Neutrophil (primary cell): ENCODE results near the gene TRMT61A.

Experiments used
- H3K27ac ChIP-seq: fragments of 200-600 bp; sonication (generic); 2 replicates; pipeline ENCODE4 v1.5.1; 2016; ENCODE audit warnings: mild to moderate bottlenecking, moderate library complexity
- H3K27me3 ChIP-seq: fragments of 200-600 bp; sonication (generic); 2 replicates; pipeline ENCODE4 v1.6.0; 2016; ENCODE audit warnings: mild to moderate bottlenecking
- H3K36me3 ChIP-seq: fragments of 200-600 bp; sonication (generic); 2 replicates; pipeline ENCODE4 v1.5.1; 2017
- H3K4me1 ChIP-seq, 2 experiments: fragments of 200-600 bp in 1 of 2; sonication (generic) in 1 of 2; 1 replicate in 1 of 2; 2 replicates in 1 of 2; pipeline versions ENCODE4 v1.5.1 to v1.6.1; 2013 to 2016; ENCODE audit warnings: low read depth in 1 of 2, low read length in 1 of 2, mild to moderate bottlenecking in 1 of 2, moderate library complexity in 1 of 2; ENCODE audit not compliant: control insufficient read depth in 1 of 2, insufficient read depth in 1 of 2
- H3K4me3 ChIP-seq, 2 experiments: fragments of 200-600 bp in 1 of 2; sonication (generic) in 1 of 2; 1 replicate in 1 of 2; 2 replicates in 1 of 2; pipeline ENCODE4 v1.5.1; 2013 to 2016; ENCODE audit warnings: low read depth in 1 of 2, low read length in 1 of 2, mild to moderate bottlenecking in 1 of 2, moderate library complexity in 1 of 2
- H3K9me3 ChIP-seq: fragments of 200-600 bp; sonication (generic); 2 replicates; pipeline ENCODE4 v1.5.1; 2016
- CTCF ChIP-seq: fragments of 200-600 bp; sonication (generic); IDR thresholded peaks from 2 replicates; pipeline ENCODE4 v1.5.1; 2016; ENCODE audit warnings: antibody characterized with exemption

The TRMT61A gene

GRCh38 chr14:103555559-103556337 is 26.8 kb downstream of the TRMT61A start:
- no peak for TF ChIP-seq CTCF
- peaks cover 2 to 4% of the 10 kb centered on the region in 2 experiments for H3K4me1 ChIP-seq
- no peaks in the 10 kb centered on the region for H3K9me3 ChIP-seq
- H3K36me3 ChIP-seq: peaks cover 23% of the 10 kb centered on the region
- no peak overlapping the region for H3K27ac ChIP-seq
- no peaks in the 10 kb centered on the region for H3K27me3 ChIP-seq
- H3K4me3 ChIP-seq: no peak overlapping the region

GRCh38 chr14:103556946-103557758 is 28.2 kb downstream of the TRMT61A start:
- Histone ChIP-seq H3K4me1 (peaks cover 14 to 17% of the 10 kb centered on the region in 2 experiments), H3K36me3 (peaks cover 25% of the 10 kb centered on the region), H3K27me3 (no peaks in the 10 kb centered on the region), H3K4me3 (no peak overlapping the region), H3K27ac (no peak overlapping the region), H3K9me3 (no peaks in the 10 kb centered on the region)
- TF ChIP-seq CTCF: no peak

DNA sequence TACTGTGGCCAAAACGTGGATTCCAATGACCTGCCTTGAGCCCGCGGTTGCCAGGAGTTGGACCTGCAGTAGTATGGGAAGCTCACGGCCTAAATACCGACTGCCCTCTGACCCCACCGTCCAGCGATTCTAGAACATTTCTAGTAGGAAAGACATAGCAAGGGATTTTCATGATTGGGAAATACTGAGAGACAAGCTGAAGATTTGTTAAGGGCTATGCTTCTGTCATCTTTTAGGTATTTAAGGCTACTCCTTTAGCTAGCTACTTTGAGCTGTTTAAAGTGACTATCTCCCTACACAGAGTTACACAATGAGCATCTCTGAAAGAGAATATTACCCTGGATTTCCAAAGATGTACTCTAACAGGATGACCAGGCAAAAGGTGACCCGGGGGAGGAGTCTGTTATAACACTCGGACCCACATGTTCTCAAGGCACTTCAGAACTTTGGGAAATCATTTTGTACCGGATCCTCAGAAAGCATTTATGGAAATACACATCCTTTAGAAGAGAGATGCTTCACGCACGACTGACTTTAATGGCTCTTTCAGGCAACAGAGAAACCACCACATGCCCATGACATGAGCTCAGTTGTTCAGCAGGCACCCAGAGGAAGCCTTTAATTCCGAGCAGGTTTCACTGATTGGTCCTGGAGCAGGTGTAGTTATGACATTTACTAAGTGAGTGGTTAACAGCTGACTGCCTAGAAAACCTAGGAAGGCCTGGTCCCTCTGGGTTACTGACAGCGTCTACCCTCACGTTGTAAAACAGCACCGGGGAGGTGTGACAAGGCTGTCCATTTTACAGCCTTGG is 29.3 kb downstream of the TRMT61A start:
- Histone ChIP-seq H3K4me1 (peaks cover 16 to 20% of the 10 kb centered on the region in 2 experiments), H3K36me3 (peaks cover 28% of the 10 kb centered on the region), H3K27me3 (no peaks in the 10 kb centered on the region), H3K4me3 (no peak overlapping the region), H3K9me3 (no peaks in the 10 kb centered on the region), H3K27ac (no peak overlapping the region)
- TF ChIP-seq CTCF: no peak

DNA sequence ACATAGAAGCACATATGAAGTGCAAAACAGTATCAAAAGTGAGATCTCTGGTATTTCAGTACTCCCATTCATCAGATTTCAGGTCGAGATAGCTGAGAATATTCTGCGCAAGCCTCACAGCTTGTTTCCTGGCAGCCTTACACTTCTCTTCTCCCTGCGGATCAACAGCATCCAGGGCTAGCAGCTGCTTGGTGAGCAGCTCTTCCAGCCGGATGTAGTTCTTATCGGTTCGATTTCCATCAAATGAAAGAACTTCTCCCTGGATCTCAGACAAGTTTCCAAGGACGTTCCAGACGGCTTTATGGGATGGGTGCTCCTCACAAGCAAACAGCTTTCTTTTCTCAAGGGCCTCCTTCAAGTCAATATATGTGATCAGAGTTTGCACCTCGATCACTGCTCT is 30.8 kb downstream of the TRMT61A start:
- peaks cover 28% of the 10 kb centered on the region for H3K36me3 ChIP-seq
- H3K27me3 ChIP-seq: no peaks in the 10 kb centered on the region
- no peak for TF ChIP-seq CTCF
- H3K4me3 ChIP-seq: no peak overlapping the region
- peaks cover 25 to 29% of the 10 kb centered on the region in 2 experiments for H3K4me1 ChIP-seq
- H3K27ac ChIP-seq: no peak overlapping the region
- H3K9me3 ChIP-seq: no peaks in the 10 kb centered on the region

GRCh38 chr14:103560691-103561090 is 31.7 kb downstream of the TRMT61A start:
- peaks cover 28% of the 10 kb centered on the region for H3K36me3 ChIP-seq
- no peak overlapping the region for H3K4me3 ChIP-seq
- H3K4me1 ChIP-seq: peaks cover 25 to 29% of the 10 kb centered on the region in 2 experiments
- no peaks in the 10 kb centered on the region for H3K9me3 ChIP-seq
- H3K27ac ChIP-seq: no peak overlapping the region
- TF ChIP-seq CTCF: no peak
- no peaks in the 10 kb centered on the region for H3K27me3 ChIP-seq
